GM19397 (cell line): Measurements from ENCODE around the gene ZNF277.
"Not testable (repeated sequence)": the region's sequence is repeated elsewhere in the genome, so short reads cannot be mapped to it uniquely, and the experiment has no call there.

Experiments used
- ATAC-seq: cut with Tn5 transposase; IDR thresholded peaks from one replicate; pipeline ENCODE4 v1.9.1; 2021; ENCODE audit warnings: mild to moderate bottlenecking, moderate library complexity; ENCODE audit not compliant: unreplicated experiment

Gene ZNF277

DNA sequence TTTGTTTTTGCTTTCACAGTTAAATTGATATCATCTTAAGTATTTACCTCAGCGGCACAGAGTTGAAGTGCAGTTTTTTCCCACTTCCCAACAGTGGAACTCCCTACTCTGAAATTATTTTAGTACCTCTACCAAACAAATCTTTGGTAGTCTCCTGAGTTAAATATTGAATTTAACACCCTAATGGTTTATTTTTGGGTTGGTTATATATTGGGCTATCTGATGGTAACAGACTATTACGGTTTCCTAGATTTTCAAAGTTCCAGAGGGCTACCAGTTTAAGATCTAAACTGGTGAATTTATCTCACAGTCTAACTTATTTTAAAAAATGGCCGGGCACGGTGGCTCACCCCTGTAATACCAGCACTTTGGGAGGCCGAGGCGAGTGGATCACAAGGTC, 1.3 kb downstream of the ZNF277 start:
- no peak for ATAC-seq

DNA sequence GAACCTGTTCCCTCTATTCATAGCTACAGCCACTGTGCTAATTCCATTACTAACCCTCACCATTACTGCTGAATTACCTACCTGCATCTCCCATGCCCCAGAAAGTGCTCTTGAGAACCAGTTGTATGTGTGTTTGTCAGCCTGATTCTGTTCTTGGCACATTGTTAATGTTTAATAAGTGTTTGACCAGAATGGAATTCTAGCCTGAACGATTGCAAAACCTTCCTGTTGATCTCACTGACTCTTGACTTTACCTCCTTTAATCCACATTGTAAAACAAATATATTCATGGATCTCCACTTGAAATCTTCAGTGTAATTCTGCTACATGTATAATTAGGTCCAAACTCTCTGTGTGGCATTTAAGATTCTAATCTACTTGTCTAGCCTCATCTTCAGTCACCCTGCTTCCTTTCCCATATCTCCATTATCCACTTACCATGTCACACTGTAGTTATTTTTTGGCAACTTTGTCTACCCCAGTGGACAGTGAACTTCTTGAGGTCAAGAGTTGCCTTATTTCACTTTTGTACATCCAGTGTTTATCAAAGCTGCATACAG, 4.9 kb downstream of the ZNF277 start:
- ATAC-seq, result no peak

DNA sequence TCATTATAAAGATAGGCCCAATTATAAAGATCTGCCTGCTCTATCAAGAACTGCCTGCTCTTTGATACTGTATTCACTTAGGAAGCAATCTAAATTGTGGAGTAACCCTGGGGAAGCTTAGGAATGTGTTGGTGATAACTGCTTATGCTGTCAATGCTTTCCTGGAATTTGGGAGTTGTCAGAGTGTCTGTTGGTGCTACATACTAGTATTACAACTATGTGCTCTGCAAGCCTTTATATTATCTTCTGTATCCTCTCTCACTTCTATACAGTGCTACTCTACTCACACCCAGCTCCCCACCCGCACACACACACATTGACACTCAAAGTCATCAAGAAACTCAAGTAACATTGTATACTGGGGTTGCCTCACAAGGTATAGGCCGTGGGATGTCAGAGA, 6.1 kb downstream of the ZNF277 start:
- ATAC-seq, result no peak

DNA sequence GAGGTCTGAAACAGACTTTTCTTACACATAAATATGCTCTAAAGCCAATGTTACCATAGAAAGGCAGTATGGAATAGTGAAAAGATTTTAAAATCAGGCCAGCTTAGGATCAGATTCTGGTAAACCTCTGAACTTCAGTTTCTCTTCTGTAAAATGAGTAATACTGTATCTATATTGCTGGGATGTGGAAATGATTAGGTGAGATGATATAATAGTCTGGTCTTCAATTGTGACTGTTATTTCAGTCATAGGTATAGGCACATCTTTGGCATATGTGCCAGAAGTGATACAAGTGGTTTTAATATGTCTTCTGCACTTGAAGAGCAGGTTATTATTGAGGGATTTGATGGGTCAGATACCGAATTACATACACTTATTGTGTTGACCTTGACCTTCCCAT, 7.2 kb downstream of the ZNF277 start:
- ATAC-seq, result no peak

DNA sequence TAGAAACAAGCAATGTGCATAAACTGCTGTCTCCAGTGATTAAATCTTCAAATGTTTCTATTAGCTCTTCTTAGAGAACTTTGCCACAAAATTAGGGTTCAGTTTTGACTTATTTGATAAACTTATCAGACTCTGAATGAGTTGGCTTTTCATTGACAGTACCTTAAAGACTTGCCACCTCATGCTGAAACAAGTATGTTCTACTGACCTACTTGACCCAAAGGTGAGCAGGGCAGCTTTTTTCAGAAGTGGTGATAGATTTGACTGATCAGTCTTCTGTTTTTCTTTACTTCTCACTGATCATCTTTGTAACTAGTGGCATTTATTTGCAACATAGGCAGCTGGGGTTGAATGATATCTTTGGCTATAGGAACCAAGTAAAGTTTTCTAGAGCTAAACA, 7.8 kb downstream of the ZNF277 start:
- no peak for ATAC-seq

DNA sequence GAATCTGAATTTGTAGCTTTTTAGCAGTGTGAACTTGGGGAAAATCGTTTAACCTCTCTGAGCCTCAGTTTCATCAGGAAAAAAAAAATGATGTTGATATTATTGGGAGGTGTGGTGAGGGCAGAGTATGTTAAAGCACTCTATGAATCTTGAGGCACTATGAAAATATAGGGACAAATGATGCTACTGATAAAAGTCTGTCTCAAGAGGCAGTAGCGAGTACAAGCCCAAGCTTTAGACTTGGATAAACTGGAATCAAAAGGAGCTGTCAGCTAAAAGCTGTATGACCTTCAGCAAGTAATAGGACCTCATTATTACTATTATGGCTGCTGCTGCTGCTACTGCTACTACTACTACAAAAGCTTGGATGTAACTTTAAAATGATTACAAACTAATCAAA, 8.4 kb downstream of the ZNF277 start:
- no peak for ATAC-seq

DNA sequence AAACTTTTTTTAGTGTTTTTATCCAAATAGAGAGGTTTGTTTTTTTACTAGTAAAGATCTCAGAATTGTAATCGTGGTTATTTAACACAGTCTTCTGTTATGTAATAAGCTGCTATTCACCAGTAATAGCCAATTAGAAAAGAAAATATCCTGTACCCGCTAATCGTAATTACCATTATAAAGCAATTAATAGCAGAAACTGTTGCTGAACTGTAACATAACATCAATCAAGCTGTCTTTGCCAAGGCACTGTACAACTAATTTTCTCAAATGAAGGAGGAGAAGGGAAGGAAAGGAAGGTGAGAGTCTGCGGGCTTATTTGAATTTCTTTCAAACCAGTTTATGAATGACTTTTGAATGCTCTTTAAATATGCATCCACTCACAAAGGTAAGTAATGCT, 9.3 kb downstream of the ZNF277 start:
- no peak for ATAC-seq

DNA sequence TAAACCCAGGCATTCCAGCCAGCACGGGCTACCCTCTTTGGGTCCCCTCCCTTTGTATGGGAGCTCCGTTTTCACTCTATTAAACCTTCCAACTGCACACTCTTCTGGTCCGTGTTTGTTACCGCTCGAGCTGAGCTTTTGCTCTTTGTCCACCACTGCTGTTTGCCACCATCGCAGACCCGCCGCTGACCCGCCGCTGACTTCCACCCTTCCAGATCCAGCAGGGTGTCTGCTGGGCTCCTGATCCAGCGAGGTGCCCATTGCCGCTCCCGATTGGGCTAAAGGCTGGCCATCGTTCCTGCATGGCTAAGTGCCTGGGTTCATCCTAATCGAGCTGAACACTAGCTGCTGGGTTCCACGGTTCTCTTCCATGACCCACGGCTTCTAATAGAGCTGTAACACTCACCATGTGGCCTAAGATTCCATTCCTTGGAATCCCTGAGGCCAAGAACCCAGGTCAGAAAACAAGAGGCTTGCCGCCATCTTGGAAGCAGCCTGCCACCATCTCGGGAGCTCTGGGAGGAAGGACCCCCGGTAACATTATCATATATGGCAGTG, 14.5 kb downstream of the ZNF277 start:
- no peak for ATAC-seq

DNA sequence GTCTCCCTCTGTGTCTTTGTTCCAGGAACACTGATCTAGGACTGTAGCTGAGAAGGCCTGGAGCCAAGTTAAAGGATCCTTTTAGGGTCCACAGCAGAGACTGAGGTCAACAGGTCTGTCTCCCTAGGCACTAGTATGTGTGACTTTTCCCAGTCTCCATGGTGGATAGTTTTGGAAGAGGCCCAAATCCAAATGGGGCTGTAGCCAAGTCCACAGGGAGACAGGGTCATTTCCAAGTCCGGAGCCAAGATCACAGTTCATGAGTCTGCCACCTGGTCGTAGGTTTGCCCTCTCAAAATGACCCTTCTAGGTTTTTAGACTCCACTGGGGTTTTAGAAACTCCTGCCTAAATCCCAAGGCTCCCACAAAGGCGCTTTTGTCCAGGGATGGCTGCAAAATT, 16.8 kb downstream of the ZNF277 start:
- no peak for ATAC-seq

DNA sequence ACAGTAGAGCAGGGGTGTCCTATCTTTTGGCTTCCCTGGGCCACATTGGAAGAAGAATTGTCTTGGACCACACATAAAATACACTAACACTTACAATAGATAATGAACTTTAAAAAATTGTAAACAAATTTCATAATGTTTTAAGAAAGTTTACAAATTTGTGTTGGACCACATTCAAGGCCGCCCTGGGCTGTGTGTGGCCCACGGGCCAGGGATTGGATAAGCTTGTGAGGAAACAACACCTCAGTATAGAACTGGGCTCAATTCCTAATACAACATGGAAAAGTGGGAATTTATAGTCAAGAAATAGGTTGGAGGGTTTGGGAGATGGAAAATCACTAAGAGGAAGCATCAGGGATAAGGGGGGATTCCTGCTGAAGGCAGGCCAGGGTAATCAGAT, 17.7 kb downstream of the ZNF277 start:
- ATAC-seq, result no peak

DNA sequence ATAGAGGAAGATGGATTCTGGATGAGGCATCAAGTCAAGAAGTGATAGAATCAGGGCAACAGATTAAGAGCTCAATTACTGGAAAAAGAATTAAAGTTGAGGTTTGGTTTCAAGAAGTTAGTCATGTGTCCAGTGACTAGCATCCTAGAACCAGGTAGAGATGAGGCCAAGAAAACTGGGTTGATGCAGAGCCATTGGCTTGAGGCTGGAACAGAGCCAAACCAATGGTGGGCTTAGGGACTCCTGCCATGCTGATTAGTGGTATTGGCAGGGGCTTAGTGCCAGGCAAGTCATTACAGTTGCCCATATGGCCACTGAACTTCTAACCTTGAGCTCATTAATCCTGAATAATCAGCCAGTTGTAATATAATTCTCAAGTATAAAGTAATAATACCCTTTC, 18.5 kb downstream of the ZNF277 start:
- ATAC-seq, result no peak

DNA sequence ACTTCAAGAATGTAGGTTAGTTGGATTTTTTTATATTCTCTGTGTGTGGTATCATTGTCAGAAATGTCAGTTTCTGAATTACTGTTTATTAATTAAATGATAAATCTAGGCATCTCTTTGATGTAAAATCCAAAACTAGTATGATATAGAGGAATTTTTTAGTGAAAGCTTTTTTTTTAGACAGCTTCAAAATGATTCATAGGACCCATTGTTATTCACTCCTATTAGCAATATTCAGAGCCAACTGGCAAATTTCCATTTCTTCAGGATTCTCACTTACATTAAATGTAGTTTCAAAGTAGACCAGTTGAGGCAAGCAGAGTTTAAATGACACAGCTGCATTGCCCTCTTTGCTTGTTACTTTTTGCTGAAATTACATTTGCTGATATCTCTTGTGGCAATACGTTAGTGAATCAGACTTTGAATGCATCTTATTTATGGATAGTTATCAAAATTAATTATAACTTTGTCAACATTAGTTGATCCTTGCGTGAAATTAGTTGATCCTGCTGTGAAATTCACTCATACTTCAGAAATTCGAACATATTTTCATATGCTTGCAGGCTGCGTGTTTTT, 20.3 kb downstream of the ZNF277 start:
- no peak for ATAC-seq

DNA sequence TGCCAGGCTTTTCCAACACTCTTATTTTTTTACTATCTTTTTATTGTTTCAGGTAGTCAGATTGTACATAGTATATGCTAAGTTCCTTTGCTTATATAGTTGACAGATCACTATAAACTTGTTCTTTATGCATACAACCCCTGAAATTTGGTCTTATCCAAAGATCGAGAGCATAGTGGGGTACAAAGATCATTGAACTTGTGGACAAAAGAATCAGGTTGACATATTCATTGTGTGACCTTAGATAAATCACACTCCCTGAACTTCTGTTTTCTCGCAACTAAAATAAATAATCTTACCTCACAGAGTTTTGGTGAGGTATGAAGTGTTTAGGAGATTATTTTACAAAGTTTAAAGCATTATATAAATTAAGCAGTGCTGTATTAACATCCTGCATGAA, 22.1 kb downstream of the ZNF277 start:
- no peak for ATAC-seq

DNA sequence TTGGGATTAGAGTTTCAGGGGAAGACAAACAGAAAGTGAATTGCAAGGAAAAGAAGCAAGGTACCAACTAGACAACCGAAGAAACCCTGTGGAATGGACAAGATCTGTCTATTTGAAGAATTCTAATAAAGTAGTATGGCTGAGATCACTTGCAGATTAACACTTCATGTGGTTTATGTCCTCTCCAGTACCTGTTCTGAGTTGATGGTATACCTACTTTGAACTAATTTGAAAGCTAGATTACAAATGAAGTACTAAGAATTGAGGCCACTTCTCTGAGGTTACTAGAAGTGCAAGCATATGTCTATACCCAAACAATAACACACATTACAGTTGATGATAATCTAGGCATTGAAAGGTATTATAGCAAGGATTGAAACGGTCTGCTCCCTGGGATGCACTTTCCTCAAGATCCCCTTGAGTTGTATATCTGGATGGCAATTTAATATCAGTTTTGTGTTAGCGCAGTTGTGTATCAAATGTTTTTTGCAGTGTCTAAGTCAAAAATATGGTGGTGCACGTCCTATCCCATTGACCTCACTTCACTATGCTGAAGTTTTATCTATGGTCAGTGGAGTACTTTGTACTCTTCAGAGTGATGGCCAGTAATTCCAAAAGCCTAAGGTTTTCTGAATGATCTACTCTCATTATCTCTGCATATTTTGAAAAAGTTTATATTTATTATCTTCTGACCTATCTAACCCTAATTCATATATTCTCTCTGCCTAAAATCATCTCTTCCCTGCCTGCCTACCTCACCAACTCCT, 25.9 kb downstream of the ZNF277 start:
- ATAC-seq, result no peak

DNA sequence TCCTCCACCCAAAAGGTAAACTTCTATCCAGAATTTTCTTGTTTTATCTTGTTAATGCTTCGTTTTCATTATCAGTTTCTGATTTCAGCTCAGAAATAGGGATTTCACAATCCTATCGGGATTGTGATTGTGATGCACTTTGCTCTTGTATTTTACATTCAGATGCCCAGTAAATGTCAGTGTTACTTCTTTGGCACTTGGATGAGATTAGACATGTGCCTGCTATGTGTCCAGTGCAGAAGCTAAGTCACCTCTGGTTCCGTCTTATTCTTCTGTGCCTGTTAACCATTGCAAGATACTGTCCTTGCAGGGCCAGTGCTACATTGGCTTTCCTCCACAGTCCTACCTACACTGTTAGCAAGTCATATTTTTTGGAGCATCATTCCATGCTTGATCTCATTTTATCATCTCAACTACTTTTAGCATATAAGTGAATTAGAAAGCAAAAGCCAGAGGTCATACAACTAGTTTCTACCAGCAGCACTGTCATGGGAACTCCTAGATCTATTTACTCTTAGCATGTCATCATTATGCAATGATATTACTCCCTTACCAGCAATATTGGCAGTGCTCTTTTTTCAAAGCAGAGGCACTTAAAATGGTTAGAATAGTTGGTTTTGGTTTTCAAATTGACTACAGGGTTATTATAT, 26.7 kb downstream of the ZNF277 start:
- no peak for ATAC-seq

DNA sequence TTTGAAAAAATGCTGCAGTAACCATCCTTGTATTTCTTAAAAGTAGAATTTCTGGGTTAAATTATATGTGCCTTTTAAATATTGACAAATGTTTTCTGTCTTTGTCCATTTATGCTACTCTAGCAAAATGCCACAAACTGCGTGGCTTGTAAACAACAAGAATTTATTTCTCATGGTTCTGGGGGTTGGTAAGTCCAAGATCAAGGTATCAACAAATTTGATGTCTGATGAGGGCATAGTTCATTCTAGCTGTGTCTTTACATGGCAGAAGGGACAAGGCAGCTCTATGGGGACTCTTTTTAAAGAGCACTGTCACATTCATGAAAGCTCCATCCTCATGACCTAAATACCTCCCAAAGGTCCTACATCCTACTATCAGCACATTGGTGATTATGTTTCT, 27.7 kb downstream of the ZNF277 start:
- ATAC-seq, result no peak

DNA sequence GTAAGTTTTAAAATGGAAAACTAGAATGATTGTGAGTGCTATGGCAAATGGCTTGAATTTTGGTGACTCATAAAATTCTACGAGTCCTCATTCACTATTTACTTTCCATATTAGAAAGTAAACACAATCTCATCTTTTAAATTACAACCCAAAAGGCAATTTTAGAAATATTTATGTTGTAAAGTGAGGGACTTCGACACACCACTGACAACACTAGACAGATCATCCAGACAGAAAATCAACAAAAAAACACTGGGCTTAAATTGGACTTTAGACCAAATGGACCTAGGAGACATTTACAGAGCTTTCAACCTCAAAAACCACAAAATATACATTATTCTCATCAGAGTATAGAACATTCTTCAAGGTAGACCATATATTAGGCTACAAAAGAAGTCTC, 30.1 kb downstream of the ZNF277 start:
- ATAC-seq, result no peak

DNA sequence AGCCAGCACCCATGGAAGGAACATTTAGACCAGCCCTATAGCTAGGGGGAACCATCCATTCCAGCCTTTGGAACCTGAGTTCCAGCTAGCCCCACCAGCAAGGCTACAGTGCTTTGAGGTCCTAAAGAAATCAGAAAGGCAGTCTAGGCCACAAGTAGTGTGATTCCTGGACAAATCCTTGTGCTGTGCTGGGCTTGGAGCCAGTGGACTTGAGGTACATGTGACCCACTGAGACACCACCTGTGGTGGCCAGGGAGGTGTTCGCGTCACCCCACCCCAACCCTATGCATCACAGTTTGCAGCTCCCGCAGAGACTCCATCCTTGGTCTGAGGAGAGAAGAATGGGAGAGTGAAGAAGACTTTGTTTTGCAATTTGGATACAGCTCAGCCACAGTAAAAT, 31.8 kb downstream of the ZNF277 start:
- ATAC-seq, result no peak

DNA sequence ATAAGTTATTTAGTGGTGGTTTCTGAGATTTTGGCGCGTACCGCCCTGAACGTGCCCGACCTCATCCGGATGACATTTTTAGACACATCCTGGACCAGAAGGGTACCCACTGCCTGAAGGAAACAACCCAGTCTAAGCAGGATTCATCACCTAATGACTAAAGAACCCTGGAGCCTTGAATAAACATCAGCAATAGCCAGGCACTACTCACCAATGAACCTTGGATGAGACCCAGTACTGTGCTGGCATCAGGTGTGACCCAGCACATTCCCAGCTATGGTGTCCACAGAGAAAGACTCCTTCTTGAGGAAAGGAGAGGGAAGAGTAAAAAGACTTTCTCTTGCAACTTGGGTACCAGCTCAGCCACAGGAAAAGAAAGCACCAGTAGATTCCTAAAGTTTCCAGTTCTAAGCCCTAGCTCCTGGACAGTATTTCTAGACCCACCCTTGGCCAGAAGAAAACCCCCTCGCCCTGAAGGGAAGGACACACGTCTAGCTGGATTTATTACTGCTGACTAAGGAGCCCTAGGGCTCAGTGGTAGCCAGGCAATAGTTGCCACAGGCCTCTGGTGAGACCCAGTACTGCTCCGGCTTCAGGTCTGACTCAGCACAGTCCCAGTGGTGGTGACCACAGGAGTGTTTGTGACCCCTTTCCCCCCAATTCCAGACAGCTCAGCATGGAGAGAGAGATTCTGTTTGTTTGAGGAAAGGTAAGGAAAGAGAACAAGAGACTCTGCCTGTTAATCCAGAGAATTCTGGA, 32.5 kb downstream of the ZNF277 start:
- no peak for ATAC-seq

DNA sequence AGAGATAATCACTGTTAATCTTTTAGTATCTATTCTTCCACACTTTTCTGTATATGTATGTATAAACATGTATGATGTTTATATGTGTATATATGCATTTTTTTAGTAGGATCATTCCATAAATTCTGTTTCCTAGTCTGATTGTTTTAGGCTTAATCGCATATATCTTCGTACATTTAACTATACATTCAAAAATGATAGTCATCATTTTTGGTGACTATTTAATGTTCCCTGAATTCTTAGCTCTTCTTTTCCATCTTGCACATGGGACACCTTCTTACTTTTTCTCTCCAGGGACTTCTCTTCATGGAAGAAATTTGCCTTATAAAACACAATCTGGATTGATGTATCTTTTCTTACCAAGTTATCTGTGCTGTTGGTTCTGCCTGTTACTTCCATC, 42.1 kb downstream of the ZNF277 start:
- no peak for ATAC-seq

DNA sequence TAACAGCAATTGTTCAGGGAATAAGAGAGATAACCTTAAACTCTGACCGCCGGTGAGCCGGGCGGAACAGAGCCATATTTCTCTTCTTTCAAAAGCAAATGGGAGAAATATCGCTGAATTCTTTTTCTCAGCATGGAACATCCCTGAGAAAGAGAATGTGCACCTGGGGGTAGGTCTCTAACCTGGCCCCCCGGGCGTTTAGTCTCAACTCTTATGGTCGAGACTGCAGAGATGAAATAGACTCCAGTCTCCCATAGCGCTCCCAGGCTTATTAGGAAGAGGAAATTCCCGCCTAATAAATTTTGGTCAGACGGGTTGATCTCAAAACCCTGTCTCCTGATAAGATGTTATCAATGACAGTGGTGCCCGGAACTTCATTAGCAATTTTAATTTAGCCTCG, 43.5 kb downstream of the ZNF277 start:
- ATAC-seq, result not testable (repeated sequence)
